ENCODE data around the gene ARHGEF39.

DNA sequence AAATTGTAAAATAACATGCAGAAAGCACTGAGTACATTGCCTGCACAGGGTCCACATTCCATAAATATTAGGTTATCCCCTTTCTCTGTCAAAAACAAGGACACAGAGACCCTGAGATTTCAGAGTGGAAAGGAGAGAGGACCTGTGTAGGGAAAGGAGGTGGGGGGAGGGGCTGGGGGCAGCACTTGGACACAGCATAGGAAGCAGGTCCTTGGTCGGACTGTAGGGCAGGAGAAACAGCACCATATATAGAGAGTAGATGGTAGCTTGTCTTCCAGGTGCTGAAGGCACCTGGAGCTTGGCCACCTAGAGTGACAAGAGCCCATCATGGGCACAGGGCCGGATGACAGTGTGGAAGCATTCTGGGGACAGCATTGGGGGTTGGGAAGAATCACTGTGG is 22.3 kb upstream of the ARHGEF39 start:
- TF ChIP-seq, protein P1, sequence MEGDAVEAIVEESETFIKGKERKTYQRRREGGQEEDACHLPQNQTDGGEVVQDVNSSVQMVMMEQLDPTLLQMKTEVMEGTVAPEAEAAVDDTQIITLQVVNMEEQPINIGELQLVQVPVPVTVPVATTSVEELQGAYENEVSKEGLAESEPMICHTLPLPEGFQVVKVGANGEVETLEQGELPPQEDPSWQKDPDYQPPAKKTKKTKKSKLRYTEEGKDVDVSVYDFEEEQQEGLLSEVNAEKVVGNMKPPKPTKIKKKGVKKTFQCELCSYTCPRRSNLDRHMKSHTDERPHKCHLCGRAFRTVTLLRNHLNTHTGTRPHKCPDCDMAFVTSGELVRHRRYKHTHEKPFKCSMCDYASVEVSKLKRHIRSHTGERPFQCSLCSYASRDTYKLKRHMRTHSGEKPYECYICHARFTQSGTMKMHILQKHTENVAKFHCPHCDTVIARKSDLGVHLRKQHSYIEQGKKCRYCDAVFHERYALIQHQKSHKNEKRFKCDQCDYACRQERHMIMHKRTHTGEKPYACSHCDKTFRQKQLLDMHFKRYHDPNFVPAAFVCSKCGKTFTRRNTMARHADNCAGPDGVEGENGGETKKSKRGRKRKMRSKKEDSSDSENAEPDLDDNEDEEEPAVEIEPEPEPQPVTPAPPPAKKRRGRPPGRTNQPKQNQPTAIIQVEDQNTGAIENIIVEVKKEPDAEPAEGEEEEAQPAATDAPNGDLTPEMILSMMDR (IDR thresholded peaks at IDR 0.05) = no peak
- TF ChIP-seq POLR2A (IDR thresholded peaks at IDR 0.05) = no peak
